ENCODE results near the gene MYO3B. TPM values are rescaled to one million over a fixed set of nuclear protein-coding genes. Genes with fewer than 3 reads are reported as not detected.

Gene MYO3B
- total and polyA plus RNA-seq, 2 donors (not counting 1 experiment from before 2014, with no cell fraction given): not detected

GRCh38 chr2:170350929-170351826 is 173.2 kb downstream of the MYO3B start:
- Histone ChIP-seq H4K20me1 (ENCODE audit: control insufficient read depth, insufficient read depth, low read length, poor library complexity, severe bottlenecking) (no peaks in the 10 kb centered on the region), H3K27ac (ENCODE audit: low read length in 2 of 2) (no peak overlapping the region), H2AFZ (ENCODE audit: insufficient read depth, low read depth, low read length, poor library complexity, severe bottlenecking) (no peak overlapping the region), H3K9ac (ENCODE audit: low read length) (no peak overlapping the region), H3K9me3 (ENCODE audit: control extremely low read depth in 1 of 3, control insufficient read depth in 2 of 3, insufficient read depth in 1 of 3, low read length in 2 of 3) (no peaks in the 10 kb centered on the region), H3K4me1 (ENCODE audit: control insufficient read depth in 2 of 2, insufficient read depth in 2 of 2, low read length in 2 of 2) (no peaks in the 10 kb centered on the region), H3K27me3 (replicated peaks in 1 of 4; ENCODE audit: control extremely low read depth in 1 of 4, control insufficient read depth in 3 of 4, insufficient read depth in 4 of 4, low read length in 3 of 4) (no peaks in the 10 kb centered on the region), H3K36me3 (replicated peaks in 1 of 2; ENCODE audit: control extremely low read depth in 1 of 2, control insufficient read depth in 1 of 2, extremely low read depth in 1 of 2, insufficient read depth in 2 of 2, low read length in 1 of 2) (no peaks in the 10 kb centered on the region), H3K79me2 (ENCODE audit: control insufficient read depth, insufficient read depth, low read length) (no peaks in the 10 kb centered on the region), H3K4me3 (ENCODE audit: control extremely low read depth in 1 of 5, extremely low read depth in 1 of 5, insufficient read depth in 1 of 5, low read depth in 2 of 5, low read length in 4 of 5) (no peak overlapping the region), H3K4me2 (replicated peaks; ENCODE audit: low read depth, low read length, poor library complexity, severe bottlenecking) (no peak overlapping the region)
- H3K9me3 Mint-ChIP-seq (ENCODE audit: insufficient read depth): no peaks in the 10 kb centered on the region
- H3K27ac Mint-ChIP-seq: no peak overlapping the region
- DNase-seq (no peak), ATAC-seq (ENCODE audit: low read depth) (no peak)
- intact Hi-C loops (cut with micrococcal nuclease): no loop called here
- ChIA-PET POLR2A (no interaction called here), CTCF (no interaction called here)
- no peaks in the 10 kb centered on the region for H3K4me1 Mint-ChIP-seq
- WGBS (ENCODE audit: insufficient coverage): 91% methylated on average over 1 of the region's 4 CpGs
- TF ChIP-seq CTCF (IDR thresholded peaks at IDR 0.05): no peak
- no peak for TF ChIP-seq EZH2 (IDR thresholded peaks at IDR 0.05; ENCODE audit: borderline replicate concordance, insufficient read depth, low read depth, low read length, poor library complexity, severe bottlenecking)
- peaks cover 6% of the 10 kb centered on the region for H3K27me3 Mint-ChIP-seq
- no peak overlapping the region for H3K4me3 Mint-ChIP-seq

GRCh38 chr2:170353723-170354122 is 175.8 kb downstream of the MYO3B start:
- Mint-ChIP-seq H3K9me3 (ENCODE audit: insufficient read depth) (no peaks in the 10 kb centered on the region), H3K4me1 (no peaks in the 10 kb centered on the region), H3K4me3 (no peak overlapping the region), H3K27ac (no peak overlapping the region), H3K27me3 (peaks cover 6% of the 10 kb centered on the region)
- no peak for ATAC-seq (ENCODE audit: low read depth)
- ChIA-PET CTCF (no interaction called here), POLR2A (no interaction called here)
- no peak overlapping the region for H3K27ac ChIP-seq (ENCODE audit: low read length in 2 of 2)
- DNase-seq: no peak
- H2AFZ ChIP-seq (ENCODE audit: insufficient read depth, low read depth, low read length, poor library complexity, severe bottlenecking): no peak overlapping the region
- H3K79me2 ChIP-seq (ENCODE audit: control insufficient read depth, insufficient read depth, low read length): no peaks in the 10 kb centered on the region
- intact Hi-C loops (cut with micrococcal nuclease): no loop called here
- H3K27me3 ChIP-seq (replicated peaks in 1 of 4; ENCODE audit: control extremely low read depth in 1 of 4, control insufficient read depth in 3 of 4, insufficient read depth in 4 of 4, low read length in 3 of 4): no peaks in the 10 kb centered on the region
- H3K9me3 ChIP-seq (ENCODE audit: control extremely low read depth in 1 of 3, control insufficient read depth in 2 of 3, insufficient read depth in 1 of 3, low read length in 2 of 3): no peaks in the 10 kb centered on the region
- no CpG with 5 or more reads among the region's 2 CpGs for WGBS (ENCODE audit: insufficient coverage)
- H4K20me1 ChIP-seq (ENCODE audit: control insufficient read depth, insufficient read depth, low read length, poor library complexity, severe bottlenecking): no peaks in the 10 kb centered on the region
- TF ChIP-seq EZH2 (IDR thresholded peaks at IDR 0.05; ENCODE audit: borderline replicate concordance, insufficient read depth, low read depth, low read length, poor library complexity, severe bottlenecking): no peak
- TF ChIP-seq CTCF (IDR thresholded peaks at IDR 0.05): no peak
- no peak overlapping the region for H3K9ac ChIP-seq (ENCODE audit: low read length)
- no peak overlapping the region for H3K4me3 ChIP-seq (ENCODE audit: control extremely low read depth in 1 of 5, extremely low read depth in 1 of 5, insufficient read depth in 1 of 5, low read depth in 2 of 5, low read length in 4 of 5)
- H3K4me2 ChIP-seq (replicated peaks; ENCODE audit: low read depth, low read length, poor library complexity, severe bottlenecking): no peak overlapping the region
- H3K4me1 ChIP-seq (ENCODE audit: control insufficient read depth in 2 of 2, insufficient read depth in 2 of 2, low read length in 2 of 2): no peaks in the 10 kb centered on the region
- H3K36me3 ChIP-seq (replicated peaks in 1 of 2; ENCODE audit: control extremely low read depth in 1 of 2, control insufficient read depth in 1 of 2, extremely low read depth in 1 of 2, insufficient read depth in 2 of 2, low read length in 1 of 2): no peaks in the 10 kb centered on the region

Data from B cell (primary cell).